Activated CD8-positive, alpha-beta T cell treated with anti-CD3 and anti-CD28 coated beads for 36 hours (primary cell): Measurements from ENCODE around the gene PRKCE. TPM values are rescaled to one million over a fixed set of nuclear protein-coding genes. Genes with fewer than 3 reads are reported as not detected.

ENCODE experiments used
- ATAC-seq: fragments of 200-7000 bp; cut with Tn5 transposase; one replicate; pipeline ENCODE4 v1.10.0; 2021; ENCODE audit warnings: mild to moderate bottlenecking, moderate library complexity
- CTCF ChIA-PET: fragments of 350-600 bp; sonication (Branson Sonifier 250); formaldehyde crosslinking; loops from one replicate; lab custom pipeline; 2021; ENCODE audit warnings: antibody characterized with exemption; lab: Charles Lee
- POLR2A ChIA-PET: fragments of 350-600 bp; sonication (Branson Sonifier 250); formaldehyde crosslinking; loops from one replicate; lab custom pipeline; 2021; ENCODE audit warnings: antibody characterized with exemption; lab: Charles Lee
- DNase-seq: peaks from one replicate; pipeline ENCODE4 v3.0.0-alpha.2; 2020
- H3K27ac Mint-ChIP-seq: one replicate; pipeline ENCODE4 v1.8.0; 2021; ENCODE audit warnings: mild to moderate bottlenecking, mixed read lengths
- H3K27me3 Mint-ChIP-seq: one replicate; pipeline ENCODE4 v1.8.0; 2021; ENCODE audit warnings: mixed read lengths
- H3K36me3 Mint-ChIP-seq: one replicate; pipeline ENCODE4 v1.8.0; 2021; ENCODE audit warnings: low read depth, mixed read lengths
- H3K4me1 Mint-ChIP-seq: one replicate; pipeline ENCODE4 v1.8.0; 2021; ENCODE audit warnings: low read depth, mixed read lengths
- H3K4me3 Mint-ChIP-seq: one replicate; pipeline ENCODE4 v1.8.0; 2021; ENCODE audit warnings: mild to moderate bottlenecking, moderate library complexity, mixed read lengths
- H3K9me3 Mint-ChIP-seq: one replicate; pipeline ENCODE4 v1.8.0; 2021; ENCODE audit warnings: mixed read lengths
- intact Hi-C: fragments of 100-400 bp; cut with micrococcal nuclease; formaldehyde crosslinking; loops from one replicate; pipeline ENCODE4 v1.10.0; 2022
- total RNA-seq, 2 experiments: library from RNA; stranded (reverse); gene quantifications; one replicate each; pipeline ENCODE4 v1.2.3, GENCODE V29; 2021
- TF ChIP-seq, protein P1 (sequence below): fragments of 200-600 bp; IDR thresholded peaks from one replicate; pipeline ENCODE4 v1.8.0; 2022; ENCODE audit warnings: antibody characterized with exemption, mild to moderate bottlenecking

The PRKCE gene
- total RNA-seq, 2 experiments from 2014 or later = 11.5 to 11.9 TPM

GRCh38 chr2:46002947-46003346 lies 351.5 kb downstream of the PRKCE start:
- Mint-ChIP-seq H3K4me1 (no peaks in the 10 kb centered on the region), H3K27ac (no peak overlapping the region), H3K9me3 (no peaks in the 10 kb centered on the region), H3K36me3 (no peaks in the 10 kb centered on the region), H3K27me3 (no peaks in the 10 kb centered on the region), H3K4me3 (no peak overlapping the region)
- TF ChIP-seq, protein P1, sequence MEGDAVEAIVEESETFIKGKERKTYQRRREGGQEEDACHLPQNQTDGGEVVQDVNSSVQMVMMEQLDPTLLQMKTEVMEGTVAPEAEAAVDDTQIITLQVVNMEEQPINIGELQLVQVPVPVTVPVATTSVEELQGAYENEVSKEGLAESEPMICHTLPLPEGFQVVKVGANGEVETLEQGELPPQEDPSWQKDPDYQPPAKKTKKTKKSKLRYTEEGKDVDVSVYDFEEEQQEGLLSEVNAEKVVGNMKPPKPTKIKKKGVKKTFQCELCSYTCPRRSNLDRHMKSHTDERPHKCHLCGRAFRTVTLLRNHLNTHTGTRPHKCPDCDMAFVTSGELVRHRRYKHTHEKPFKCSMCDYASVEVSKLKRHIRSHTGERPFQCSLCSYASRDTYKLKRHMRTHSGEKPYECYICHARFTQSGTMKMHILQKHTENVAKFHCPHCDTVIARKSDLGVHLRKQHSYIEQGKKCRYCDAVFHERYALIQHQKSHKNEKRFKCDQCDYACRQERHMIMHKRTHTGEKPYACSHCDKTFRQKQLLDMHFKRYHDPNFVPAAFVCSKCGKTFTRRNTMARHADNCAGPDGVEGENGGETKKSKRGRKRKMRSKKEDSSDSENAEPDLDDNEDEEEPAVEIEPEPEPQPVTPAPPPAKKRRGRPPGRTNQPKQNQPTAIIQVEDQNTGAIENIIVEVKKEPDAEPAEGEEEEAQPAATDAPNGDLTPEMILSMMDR = no peak
- DNase-seq (no peak), ATAC-seq (no peak)
- intact Hi-C loops = no loop called here
- CTCF ChIA-PET = interaction anchor here (0.6 to 2.3 kb wide), 4 partner anchors 10 to 60 kb away, joined by 3 to 6 read pairs (median 4); no protein-coding TSS in a partner anchor
- POLR2A ChIA-PET = no interaction called here

DNA sequence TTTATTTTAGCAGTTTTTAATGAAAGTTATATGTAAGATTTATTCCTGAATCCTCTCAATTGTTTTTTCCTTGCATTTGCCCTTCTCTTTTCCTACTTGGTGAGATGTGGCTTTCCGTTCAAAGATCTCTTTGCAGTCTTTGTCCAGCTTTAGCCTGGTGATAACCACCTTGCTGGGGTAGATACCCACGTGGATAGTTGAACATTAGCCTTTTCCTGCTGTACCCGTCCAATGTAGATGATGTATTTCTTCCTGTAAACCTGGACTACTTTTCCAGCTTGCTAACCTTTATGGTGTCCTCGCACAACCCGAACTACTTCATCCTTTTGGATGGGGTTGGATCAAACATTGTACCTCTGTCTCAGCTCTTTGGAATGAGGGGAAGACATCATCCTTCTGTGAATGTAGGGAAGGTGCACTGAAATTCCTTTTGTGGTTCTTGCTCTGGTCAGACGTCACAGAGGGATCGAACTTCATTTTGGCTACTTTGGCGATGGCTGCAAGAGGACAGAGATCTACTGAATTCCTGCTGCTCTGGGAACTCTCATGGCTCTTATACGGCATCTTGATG lies 352.5 kb downstream of the PRKCE start:
- no peak overlapping the region for H3K4me3 Mint-ChIP-seq
- intact Hi-C loops = no loop called here
- ChIA-PET POLR2A (no interaction called here), CTCF (interaction anchor here (0.9 to 3.7 kb wide), 4 partner anchors 9 to 59 kb away, joined by 3 to 17 read pairs (median 5); no protein-coding TSS in a partner anchor)
- H3K27ac Mint-ChIP-seq = no peak overlapping the region
- no peaks in the 10 kb centered on the region for H3K36me3 Mint-ChIP-seq
- DNase-seq (no peak), ATAC-seq (no peak)
- H3K4me1 Mint-ChIP-seq = no peaks in the 10 kb centered on the region
- no peaks in the 10 kb centered on the region for H3K9me3 Mint-ChIP-seq
- H3K27me3 Mint-ChIP-seq = no peaks in the 10 kb centered on the region
- TF ChIP-seq, protein P1 = no peak

DNA sequence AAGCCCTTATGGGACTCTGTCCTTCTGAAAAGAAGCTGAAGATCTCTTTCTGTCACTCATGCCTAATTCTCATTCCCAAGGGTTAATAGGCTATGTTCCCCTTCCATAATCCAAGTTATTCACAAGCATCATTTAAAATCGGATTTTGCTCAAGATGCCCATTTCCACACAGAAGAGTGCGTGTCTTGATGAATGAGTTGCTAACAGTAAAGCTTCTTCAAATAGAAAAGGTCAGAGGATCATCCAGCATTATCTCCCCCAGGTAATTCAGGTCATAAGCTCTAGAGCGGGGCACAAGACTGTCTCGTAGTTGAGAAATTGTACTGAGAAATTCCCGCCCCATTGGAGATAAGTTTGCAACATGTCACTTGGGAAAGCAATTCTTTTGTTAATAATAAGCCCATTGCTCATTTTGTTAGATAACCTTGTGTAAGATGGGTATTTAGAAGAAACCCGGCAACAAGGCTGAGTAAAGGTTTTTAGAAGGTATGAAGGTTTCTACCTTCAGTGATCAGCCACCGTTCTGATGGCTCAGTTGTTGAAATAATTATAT lies 355.1 kb downstream of the PRKCE start:
- Mint-ChIP-seq H3K27me3 (no peaks in the 10 kb centered on the region), H3K4me3 (no peak overlapping the region), H3K4me1 (peaks cover 3% of the 10 kb centered on the region), H3K36me3 (no peaks in the 10 kb centered on the region), H3K27ac (no peak overlapping the region), H3K9me3 (no peaks in the 10 kb centered on the region)
- ChIA-PET POLR2A (interaction anchor here (0.9 kb wide), 1 partner anchor 613 kb away, joined by 3 read pairs; no protein-coding TSS in a partner anchor), CTCF (interaction anchor here (0.9 to 3.7 kb wide), 2 partner anchors 13 to 56 kb away, joined by 3 to 17 read pairs; no protein-coding TSS in a partner anchor)
- TF ChIP-seq, protein P1 = no peak
- ATAC-seq (no peak), DNase-seq (no peak)
- intact Hi-C loops = no loop called here

DNA sequence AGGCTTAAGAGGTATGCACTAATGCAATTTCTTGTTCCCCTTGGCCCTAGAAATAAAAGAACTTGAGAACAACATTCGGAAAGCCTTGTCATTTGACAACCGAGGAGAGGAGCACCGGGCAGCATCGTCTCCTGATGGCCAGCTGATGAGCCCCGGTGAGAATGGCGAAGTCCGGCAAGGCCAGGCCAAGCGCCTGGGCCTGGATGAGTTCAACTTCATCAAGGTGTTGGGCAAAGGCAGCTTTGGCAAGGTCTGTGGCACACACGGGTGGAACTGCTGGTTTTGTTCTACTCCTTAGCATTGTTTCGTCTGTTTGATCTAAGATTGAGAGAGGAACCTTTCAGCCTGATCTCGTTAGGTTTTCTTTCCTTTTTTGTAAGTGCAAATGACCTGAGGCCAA lies 355.9 kb downstream of the PRKCE start:
- no peaks in the 10 kb centered on the region for H3K36me3 Mint-ChIP-seq
- H3K9me3 Mint-ChIP-seq = no peaks in the 10 kb centered on the region
- ChIA-PET CTCF (no interaction called here), POLR2A (no interaction called here)
- TF ChIP-seq, protein P1 = no peak
- no peak overlapping the region for H3K4me3 Mint-ChIP-seq
- H3K4me1 Mint-ChIP-seq = peaks cover 3% of the 10 kb centered on the region
- intact Hi-C loops = no loop called here
- no peak for DNase-seq
- no peak overlapping the region for H3K27ac Mint-ChIP-seq
- no peak for ATAC-seq
- H3K27me3 Mint-ChIP-seq = no peaks in the 10 kb centered on the region
